ENCODE measurements around the gene ELL. TPM values are rescaled to one million over a fixed set of nuclear protein-coding genes. Genes with fewer than 3 reads are reported as not detected.
A peak's percentile ranks its signal among the peaks of the same experiment; 100 is the strongest.

ELL gene
- total and polyA plus RNA-seq, 9 of the 15 experiments (the other 6 are each of a cell fraction or from before 2014, with no cell fraction given) = 0.24 to 22.5 (median 4.1) TPM

GRCh38 chr19:18415178-18415867, 106.5 kb downstream of the ELL start (continued):
- peak; percentile 94 for TF ChIP-seq OTX1 (CRISPR knock-in tag; IDR thresholded peaks at IDR 0.05)
- no peak for TF ChIP-seq KAT7 (CRISPR knock-in tag; IDR thresholded peaks at IDR 0.05; ENCODE audit: borderline replicate concordance)
- no peak for TF ChIP-seq KAT2B (IDR thresholded peaks at IDR 0.05; ENCODE audit: low read depth, low read length)
- peak; percentile 99 for TF ChIP-seq CC2D1A (IDR thresholded peaks at IDR 0.05)
- TF ChIP-seq NCOR1 (IDR thresholded peaks at IDR 0.05) = peak; percentile 53
- TF ChIP-seq PHF20 (IDR thresholded peaks at IDR 0.05; ENCODE audit: partially characterized antibody) = no peak
- TF ChIP-seq BHLHE40 (IDR thresholded peaks at IDR 0.05; ENCODE audit: low read length) = no peak
- TF ChIP-seq, protein P1, sequence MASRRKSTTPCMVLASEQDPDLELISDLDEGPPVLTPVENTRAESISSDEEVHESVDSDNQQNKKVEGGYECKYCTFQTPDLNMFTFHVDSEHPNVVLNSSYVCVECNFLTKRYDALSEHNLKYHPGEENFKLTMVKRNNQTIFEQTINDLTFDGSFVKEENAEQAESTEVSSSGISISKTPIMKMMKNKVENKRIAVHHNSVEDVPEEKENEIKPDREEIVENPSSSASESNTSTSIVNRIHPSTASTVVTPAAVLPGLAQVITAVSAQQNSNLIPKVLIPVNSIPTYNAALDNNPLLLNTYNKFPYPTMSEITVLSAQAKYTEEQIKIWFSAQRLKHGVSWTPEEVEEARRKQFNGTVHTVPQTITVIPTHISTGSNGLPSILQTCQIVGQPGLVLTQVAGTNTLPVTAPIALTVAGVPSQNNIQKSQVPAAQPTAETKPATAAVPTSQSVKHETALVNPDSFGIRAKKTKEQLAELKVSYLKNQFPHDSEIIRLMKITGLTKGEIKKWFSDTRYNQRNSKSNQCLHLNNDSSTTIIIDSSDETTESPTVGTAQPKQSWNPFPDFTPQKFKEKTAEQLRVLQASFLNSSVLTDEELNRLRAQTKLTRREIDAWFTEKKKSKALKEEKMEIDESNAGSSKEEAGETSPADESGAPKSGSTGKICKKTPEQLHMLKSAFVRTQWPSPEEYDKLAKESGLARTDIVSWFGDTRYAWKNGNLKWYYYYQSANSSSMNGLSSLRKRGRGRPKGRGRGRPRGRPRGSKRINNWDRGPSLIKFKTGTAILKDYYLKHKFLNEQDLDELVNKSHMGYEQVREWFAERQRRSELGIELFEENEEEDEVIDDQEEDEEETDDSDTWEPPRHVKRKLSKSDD (conservative IDR thresholded peaks at IDR 0.05; ENCODE audit: low read length) = 0 out of 2 replicates have a peak, but pooled peaks have one; percentile 66
- TF ChIP-seq EHMT2 (IDR thresholded peaks at IDR 0.05) = peak; percentile 65
- TF ChIP-seq ZNF253 (CRISPR knock-in tag; conservative IDR thresholded peaks at IDR 0.05) = 0 out of 2 replicates have a peak, but pooled peaks have one; percentile 21
- no peak; the same call in 1 of the 2 replicates for TF ChIP-seq ZNF584 (CRISPR knock-in tag; IDR thresholded peaks at IDR 0.05; ENCODE audit: low read depth)
- TF ChIP-seq TRIM25 (IDR thresholded peaks at IDR 0.05; ENCODE audit: borderline replicate concordance) = no peak
- TF ChIP-seq HDAC6 (IDR thresholded peaks at IDR 0.05; ENCODE audit: low read depth, low read length) = no peak
- no peak for TF ChIP-seq POLR3G (IDR thresholded peaks at IDR 0.05; ENCODE audit: extremely low read depth, insufficient read length, insufficient replicate concordance)
- TF ChIP-seq MTA3 (IDR thresholded peaks at IDR 0.05; ENCODE audit: borderline replicate concordance) = peak; percentile 86
- TF ChIP-seq MAFF (IDR thresholded peaks at IDR 0.05; ENCODE audit: low read length) = no peak
- TF ChIP-seq ZZZ3 (IDR thresholded peaks at IDR 0.05) = no peak
- TF ChIP-seq, protein P2, sequence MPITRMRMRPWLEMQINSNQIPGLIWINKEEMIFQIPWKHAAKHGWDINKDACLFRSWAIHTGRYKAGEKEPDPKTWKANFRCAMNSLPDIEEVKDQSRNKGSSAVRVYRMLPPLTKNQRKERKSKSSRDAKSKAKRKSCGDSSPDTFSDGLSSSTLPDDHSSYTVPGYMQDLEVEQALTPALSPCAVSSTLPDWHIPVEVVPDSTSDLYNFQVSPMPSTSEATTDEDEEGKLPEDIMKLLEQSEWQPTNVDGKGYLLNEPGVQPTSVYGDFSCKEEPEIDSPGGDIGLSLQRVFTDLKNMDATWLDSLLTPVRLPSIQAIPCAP (CRISPR knock-in tag; IDR thresholded peaks at IDR 0.05; ENCODE audit: borderline replicate concordance) = no peak
- TF ChIP-seq, protein P3, sequence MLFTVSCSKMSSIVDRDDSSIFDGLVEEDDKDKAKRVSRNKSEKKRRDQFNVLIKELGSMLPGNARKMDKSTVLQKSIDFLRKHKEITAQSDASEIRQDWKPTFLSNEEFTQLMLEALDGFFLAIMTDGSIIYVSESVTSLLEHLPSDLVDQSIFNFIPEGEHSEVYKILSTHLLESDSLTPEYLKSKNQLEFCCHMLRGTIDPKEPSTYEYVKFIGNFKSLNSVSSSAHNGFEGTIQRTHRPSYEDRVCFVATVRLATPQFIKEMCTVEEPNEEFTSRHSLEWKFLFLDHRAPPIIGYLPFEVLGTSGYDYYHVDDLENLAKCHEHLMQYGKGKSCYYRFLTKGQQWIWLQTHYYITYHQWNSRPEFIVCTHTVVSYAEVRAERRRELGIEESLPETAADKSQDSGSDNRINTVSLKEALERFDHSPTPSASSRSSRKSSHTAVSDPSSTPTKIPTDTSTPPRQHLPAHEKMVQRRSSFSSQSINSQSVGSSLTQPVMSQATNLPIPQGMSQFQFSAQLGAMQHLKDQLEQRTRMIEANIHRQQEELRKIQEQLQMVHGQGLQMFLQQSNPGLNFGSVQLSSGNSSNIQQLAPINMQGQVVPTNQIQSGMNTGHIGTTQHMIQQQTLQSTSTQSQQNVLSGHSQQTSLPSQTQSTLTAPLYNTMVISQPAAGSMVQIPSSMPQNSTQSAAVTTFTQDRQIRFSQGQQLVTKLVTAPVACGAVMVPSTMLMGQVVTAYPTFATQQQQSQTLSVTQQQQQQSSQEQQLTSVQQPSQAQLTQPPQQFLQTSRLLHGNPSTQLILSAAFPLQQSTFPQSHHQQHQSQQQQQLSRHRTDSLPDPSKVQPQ (CRISPR knock-in tag; IDR thresholded peaks at IDR 0.05; ENCODE audit: borderline replicate concordance) = no peak
- TF ChIP-seq RUNX1 (IDR thresholded peaks at IDR 0.05; ENCODE audit: low read depth) = 0 out of 2 replicates have a peak, but pooled peaks have one; percentile 70
